HEK293 (cell line): Measurements from ENCODE around the gene ASXL1.

Experiments
- CTCF ChIA-PET: fragments of 350-600 bp; formaldehyde crosslinking; extraction: SDS; loops from one replicate; lab custom pipeline; 2021; ENCODE audit warnings: antibody characterized with exemption; lab: Yijun Ruan, JAX
- POLR2A ChIA-PET: fragments of 300-600 bp; formaldehyde crosslinking; extraction: SDS; loops from one replicate; lab custom pipeline; 2020; ENCODE audit warnings: antibody characterized with exemption, inconsistent platforms; lab: Yijun Ruan, JAX
- H3K27ac ChIP-seq: fragments of 200-500 bp; sonication (Bioruptor generic); 2 replicates; pipeline ENCODE4 v1.5.1; 2014; ENCODE audit warnings: low read depth, low read length, control low read depth, inconsistent platforms; ENCODE audit errors: extremely low read depth
- H3K36me3 ChIP-seq, 2 experiments: fragments of 200-500 bp in 1 of 2; sonication (Bioruptor generic) in 1 of 2; 1 replicate in 1 of 2; 2 replicates in 1 of 2; pipeline ENCODE4 v1.5.1; 2014 to 2017; ENCODE audit warnings: inconsistent platforms in 2 of 2, low read length in 2 of 2; ENCODE audit not compliant: control insufficient read depth in 2 of 2, insufficient read depth in 1 of 2
- H3K4me1 ChIP-seq: fragments of 200-500 bp; sonication (Bioruptor generic); 2 replicates; pipeline ENCODE4 v1.5.1; 2014; ENCODE audit warnings: mild to moderate bottlenecking, low read length, inconsistent platforms; ENCODE audit not compliant: control insufficient read depth, insufficient read depth
- H3K4me3 ChIP-seq: 2 replicates; pipeline ENCODE4 v1.5.1; 2011; ENCODE audit warnings: low read depth, mild to moderate bottlenecking, control low read depth, low read length, moderate library complexity
- H3K9me3 ChIP-seq: fragments of 200-500 bp; sonication (Bioruptor generic); 2 replicates; pipeline ENCODE4 v1.5.1; 2014; ENCODE audit warnings: low read depth, low read length, inconsistent platforms; ENCODE audit not compliant: control insufficient read depth, insufficient read depth
- GLI2 ChIP-seq: fragments of 450-650 bp; formaldehyde crosslinking; IDR thresholded peaks from 2 replicates; pipeline ENCODE4; 2017; ENCODE audit warnings: missing biosample characterization, missing genetic modification characterization, low read depth, borderline replicate concordance
- HOXD13 ChIP-seq: sonication (generic); formaldehyde crosslinking; IDR thresholded peaks from 2 replicates; pipeline ENCODE4 v1.8.0; 2022; ENCODE audit warnings: missing genetic modification reagents, borderline replicate concordance
- KLF1 ChIP-seq: fragments of 450-650 bp; formaldehyde crosslinking; IDR thresholded peaks from 2 replicates; pipeline ENCODE4 v1.5.1; 2016; ENCODE audit warnings: missing biosample characterization, missing genetic modification characterization
- REPIN1 ChIP-seq: fragments of 450-650 bp; formaldehyde crosslinking; IDR thresholded peaks from 2 replicates; pipeline ENCODE4 v1.5.1; 2017; ENCODE audit warnings: missing biosample characterization, missing genetic modification characterization, low read depth
- SCRT2 ChIP-seq: fragments of 450-650 bp; formaldehyde crosslinking; IDR thresholded peaks from 2 replicates; pipeline ENCODE4 v1.5.1; 2016; ENCODE audit warnings: missing biosample characterization, missing genetic modification characterization
- SETDB1 ChIP-seq: IDR thresholded peaks from one replicate; pipeline ENCODE4 v1.6.1; 2017; ENCODE audit warnings: mild to moderate bottlenecking, low read length, moderate library complexity, mixed read lengths; ENCODE audit not compliant: insufficient read length
- ZBTB21 ChIP-seq: fragments of 450-650 bp; formaldehyde crosslinking; IDR thresholded peaks from 2 replicates; pipeline ENCODE4 v1.5.1; 2017; ENCODE audit warnings: missing biosample characterization, missing genetic modification characterization
- ZBTB7A ChIP-seq: fragments of 450-650 bp; formaldehyde crosslinking; IDR thresholded peaks from 2 replicates; pipeline ENCODE4 v1.5.1; 2016; ENCODE audit warnings: low read depth, missing biosample characterization, missing genetic modification characterization
- ZFP3 ChIP-seq: fragments of 450-650 bp; formaldehyde crosslinking; IDR thresholded peaks from 2 replicates; pipeline ENCODE4 v1.5.1; 2016; ENCODE audit warnings: low read depth, missing biosample characterization, missing genetic modification characterization
- ZFP41 ChIP-seq: fragments of 450-650 bp; formaldehyde crosslinking; IDR thresholded peaks from 2 replicates; pipeline ENCODE4 v1.5.1; 2016; ENCODE audit warnings: missing biosample characterization, missing genetic modification characterization, borderline replicate concordance
- ZNF138 ChIP-seq: fragments of 450-650 bp; formaldehyde crosslinking; IDR thresholded peaks from 2 replicates; pipeline ENCODE4 v1.5.1; 2016; ENCODE audit warnings: missing biosample characterization, missing genetic modification characterization, borderline replicate concordance
- ZNF155 ChIP-seq: fragments of 450-650 bp; formaldehyde crosslinking; IDR thresholded peaks from 2 replicates; pipeline ENCODE4 v1.5.1; 2016; ENCODE audit warnings: missing biosample characterization, missing genetic modification characterization
- ZNF18 ChIP-seq: fragments of 450-650 bp; formaldehyde crosslinking; IDR thresholded peaks from 2 replicates; pipeline ENCODE4 v1.5.1; 2016; ENCODE audit warnings: missing biosample characterization, missing genetic modification characterization
- ZNF354C ChIP-seq: fragments of 450-650 bp; formaldehyde crosslinking; IDR thresholded peaks from 2 replicates; pipeline ENCODE4 v1.5.1; 2016; ENCODE audit warnings: missing biosample characterization, missing genetic modification characterization, low read depth, borderline replicate concordance
- ZNF362 ChIP-seq: fragments of 450-650 bp; formaldehyde crosslinking; IDR thresholded peaks from 2 replicates; pipeline ENCODE4 v1.5.1; 2016; ENCODE audit warnings: missing biosample characterization, missing genetic modification characterization
- ZNF391 ChIP-seq: fragments of 450-650 bp; formaldehyde crosslinking; IDR thresholded peaks from 2 replicates; pipeline ENCODE4 v1.5.1; 2016; ENCODE audit warnings: low read depth, missing biosample characterization, missing genetic modification characterization, borderline replicate concordance
- ZNF426 ChIP-seq: fragments of 450-650 bp; formaldehyde crosslinking; IDR thresholded peaks from 2 replicates; pipeline ENCODE4 v1.5.1; 2017; ENCODE audit warnings: missing biosample characterization, missing genetic modification characterization, mild to moderate bottlenecking, inconsistent platforms, moderate library complexity
- ZNF449 ChIP-seq: fragments of 450-650 bp; formaldehyde crosslinking; IDR thresholded peaks from 2 replicates; pipeline ENCODE4 v1.5.1; 2017; ENCODE audit warnings: missing biosample characterization, mild to moderate bottlenecking, missing genetic modification characterization, moderate library complexity
- ZNF48 ChIP-seq: fragments of 450-650 bp; formaldehyde crosslinking; IDR thresholded peaks from 2 replicates; pipeline ENCODE4 v1.5.1; 2016; ENCODE audit warnings: missing biosample characterization, missing genetic modification characterization
- ZNF561 ChIP-seq: fragments of 450-650 bp; IDR thresholded peaks from 2 replicates; pipeline ENCODE4 v1.5.1; 2018; ENCODE audit warnings: missing biosample characterization, missing genetic modification characterization, borderline replicate concordance
- ZNF629 ChIP-seq: fragments of 450-650 bp; formaldehyde crosslinking; IDR thresholded peaks from 2 replicates; pipeline ENCODE4 v1.5.1; 2017; ENCODE audit warnings: missing biosample characterization, missing genetic modification characterization
- ZNF654 ChIP-seq: fragments of 450-650 bp; formaldehyde crosslinking; IDR thresholded peaks from 2 replicates; pipeline ENCODE4 v1.5.1; 2016; ENCODE audit warnings: low read depth, missing biosample characterization, missing genetic modification characterization
- ZNF670 ChIP-seq: fragments of 450-650 bp; formaldehyde crosslinking; IDR thresholded peaks from 2 replicates; pipeline ENCODE4 v1.5.1; 2016; ENCODE audit warnings: missing biosample characterization, missing genetic modification characterization, low read depth
- ZNF704 ChIP-seq: fragments of 450-650 bp; formaldehyde crosslinking; IDR thresholded peaks from 2 replicates; pipeline ENCODE4 v1.5.1; 2016; ENCODE audit warnings: missing biosample characterization, missing genetic modification characterization
- ZNF837 ChIP-seq: fragments of 450-650 bp; formaldehyde crosslinking; IDR thresholded peaks from 2 replicates; pipeline ENCODE4 v1.5.1; 2016; ENCODE audit warnings: missing biosample characterization, missing genetic modification characterization
- TF ChIP-seq, protein P1 (sequence below): fragments of 450-650 bp; formaldehyde crosslinking; IDR thresholded peaks from 2 replicates; pipeline ENCODE4 v1.5.1; 2016; ENCODE audit warnings: missing biosample characterization, missing genetic modification characterization
- TF ChIP-seq, protein P2 (sequence below): fragments of 450-650 bp; formaldehyde crosslinking; optimal IDR thresholded peaks from 2 replicates; pipeline ENCODE3; 2016; ENCODE audit warnings: missing biosample characterization, mild to moderate bottlenecking, missing genetic modification characterization

ASXL1 gene

DNA sequence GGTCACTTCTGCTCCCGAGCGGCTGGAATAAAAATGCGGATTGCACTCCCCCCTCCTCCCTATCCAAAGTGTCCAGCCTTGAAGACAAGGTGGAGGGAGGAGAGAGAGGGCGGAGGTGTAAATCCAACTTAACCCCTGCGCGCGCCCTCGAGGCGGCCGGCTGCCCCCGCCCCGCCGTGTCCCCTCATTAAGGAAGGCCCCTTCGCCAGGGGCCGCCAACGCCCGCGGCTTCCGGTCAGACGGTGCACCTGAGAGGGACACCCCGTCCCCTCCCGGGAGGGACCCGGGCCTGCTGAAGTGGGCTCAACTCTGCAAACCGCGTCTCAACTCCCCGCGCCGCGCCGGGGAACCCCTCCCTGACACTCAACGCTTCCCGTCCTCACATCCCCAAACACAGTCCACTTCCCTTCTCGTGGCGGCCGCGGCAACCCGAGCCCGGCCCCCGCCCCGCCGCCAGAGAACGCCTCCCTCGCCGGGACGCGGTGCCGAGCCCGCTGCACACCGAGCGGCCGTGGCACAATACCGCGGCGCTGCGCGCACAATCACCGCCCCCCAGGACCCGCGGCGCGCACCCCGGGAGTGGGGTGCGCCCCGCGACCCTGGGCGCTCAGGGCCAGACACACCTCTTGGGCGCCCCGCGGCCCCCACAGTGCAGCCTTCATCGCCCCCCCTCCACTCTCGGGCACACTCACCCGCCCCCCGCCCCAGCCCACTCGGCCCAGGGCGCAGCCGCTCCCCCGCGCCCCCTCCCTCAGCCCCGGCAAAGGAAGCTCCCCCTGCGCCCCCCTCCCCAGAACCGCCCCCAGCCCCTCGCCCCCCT lies 124.5 kb downstream of the ASXL1 start (continued):
- TF ChIP-seq ZBTB21 (tag by site-specific recombination) = no peak
- no peak for TF ChIP-seq HOXD13 (CRISPR knock-in tag)
- TF ChIP-seq ZNF670 = no peak
- TF ChIP-seq GLI2 (tag by site-specific recombination) = no peak
- TF ChIP-seq ZNF704 (tag by site-specific recombination) = no peak
- TF ChIP-seq ZNF155 (tag by site-specific recombination) = no peak
- no peak for TF ChIP-seq ZNF48 (tag by site-specific recombination)
- no peak for TF ChIP-seq ZFP41 (tag by site-specific recombination)
- TF ChIP-seq ZBTB7A (tag by site-specific recombination) = no peak
- TF ChIP-seq, protein P1, sequence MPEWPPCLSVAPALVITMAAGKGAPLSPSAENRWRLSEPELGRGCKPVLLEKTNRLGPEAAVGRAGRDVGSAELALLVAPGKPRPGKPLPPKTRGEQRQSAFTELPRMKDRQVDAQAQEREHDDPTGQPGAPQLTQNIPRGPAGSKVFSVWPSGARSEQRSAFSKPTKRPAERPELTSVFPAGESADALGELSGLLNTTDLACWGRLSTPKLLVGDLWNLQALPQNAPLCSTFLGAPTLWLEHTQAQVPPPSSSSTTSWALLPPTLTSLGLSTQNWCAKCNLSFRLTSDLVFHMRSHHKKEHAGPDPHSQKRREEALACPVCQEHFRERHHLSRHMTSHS (tag by site-specific recombination) = no peak
- TF ChIP-seq REPIN1 = no peak
- no peak for TF ChIP-seq ZNF18 (tag by site-specific recombination)
- peak; percentile 40; the same call in 1 of the 2 replicates for TF ChIP-seq KLF1

DNA sequence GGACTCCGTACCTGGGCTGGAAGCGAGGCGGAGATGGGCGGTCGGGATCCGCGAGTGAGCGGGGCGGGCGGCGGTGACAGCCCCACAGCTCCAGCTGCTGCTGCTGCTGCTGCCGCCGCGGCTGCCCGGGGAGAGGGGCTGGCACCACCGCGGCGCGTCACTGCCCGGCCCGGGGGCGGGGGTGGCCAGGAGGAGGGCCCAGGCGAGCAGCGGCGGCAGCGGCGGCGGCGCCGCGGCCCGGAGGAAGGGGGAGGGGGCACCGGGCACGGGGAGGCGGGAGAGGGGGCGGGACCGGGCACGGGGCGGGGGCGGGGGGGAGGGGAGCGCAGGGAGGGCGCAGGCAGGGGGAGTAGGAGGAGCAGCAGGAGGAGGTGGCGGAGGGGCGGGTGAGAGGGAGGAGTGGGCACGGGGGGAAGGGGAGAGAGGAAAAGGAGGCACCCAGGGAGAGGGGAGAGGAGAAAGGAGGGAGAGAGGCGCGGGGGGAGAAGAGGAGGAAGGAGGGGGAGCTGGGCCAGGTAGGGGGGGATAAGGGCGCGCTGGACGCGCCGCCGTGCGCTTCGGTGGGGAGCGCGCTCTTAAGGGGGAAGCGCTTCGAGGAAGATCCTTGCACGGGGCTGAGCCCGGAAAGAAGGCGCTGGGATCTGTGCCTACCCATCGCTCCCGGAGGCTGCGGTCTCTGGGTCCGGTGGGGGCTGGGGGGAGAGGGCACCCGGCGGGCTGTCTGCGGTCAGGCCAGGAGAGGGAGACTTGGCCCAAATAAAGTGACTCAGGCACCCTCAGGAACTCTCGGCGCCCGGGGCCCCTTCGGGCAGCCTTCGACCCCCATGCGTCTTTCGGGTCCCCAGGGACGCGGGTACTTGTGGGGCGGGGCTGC lies 125.5 kb downstream of the ASXL1 start:
- ChIA-PET CTCF (interaction anchor here (0.6 to 1.0 kb wide), 3 partner anchors 16 to 39 kb away, joined by 3 to 4 read pairs (median 3); no protein-coding TSS in a partner anchor), POLR2A (interaction anchor here (0.6 to 2.1 kb wide), 3 partner anchors 39 to 182 kb away, joined by 3 to 11 read pairs (median 4); partner anchors contain the start of gene ASXL1)
- Histone ChIP-seq H3K36me3 (no peaks in the 10 kb centered on the region), H3K4me1 (peaks cover 4% of the 10 kb centered on the region; the same call in 1 of the 2 replicates), H3K27ac (peak overlapping the region; percentile 82; the same call in 1 of the 2 replicates), H3K9me3 (no peaks in the 10 kb centered on the region), H3K4me3 (peak overlapping the region; percentile 72)
- TF ChIP-seq ZNF561 (tag by site-specific recombination) (0 out of 2 replicates have a peak, but pooled peaks have one; percentile 55), ZNF138 (tag by site-specific recombination) (no peak), ZNF426 (tag by site-specific recombination) (no peak), ZNF354C (no peak), ZFP3 (tag by site-specific recombination) (no peak), SETDB1 (no peak), SCRT2 (tag by site-specific recombination) (no peak), ZNF654 (tag by site-specific recombination) (no peak), ZNF837 (tag by site-specific recombination) (no peak), ZNF629 (tag by site-specific recombination) (peak; percentile 35; the same call in 1 of the 2 replicates), ZNF391 (tag by site-specific recombination) (0 out of 2 replicates have a peak, but pooled peaks have one; percentile 32), ZNF449 (tag by site-specific recombination) (0 out of 2 replicates have a peak, but pooled peaks have one; percentile 12), ZNF362 (no peak)
- TF ChIP-seq, protein P2, sequence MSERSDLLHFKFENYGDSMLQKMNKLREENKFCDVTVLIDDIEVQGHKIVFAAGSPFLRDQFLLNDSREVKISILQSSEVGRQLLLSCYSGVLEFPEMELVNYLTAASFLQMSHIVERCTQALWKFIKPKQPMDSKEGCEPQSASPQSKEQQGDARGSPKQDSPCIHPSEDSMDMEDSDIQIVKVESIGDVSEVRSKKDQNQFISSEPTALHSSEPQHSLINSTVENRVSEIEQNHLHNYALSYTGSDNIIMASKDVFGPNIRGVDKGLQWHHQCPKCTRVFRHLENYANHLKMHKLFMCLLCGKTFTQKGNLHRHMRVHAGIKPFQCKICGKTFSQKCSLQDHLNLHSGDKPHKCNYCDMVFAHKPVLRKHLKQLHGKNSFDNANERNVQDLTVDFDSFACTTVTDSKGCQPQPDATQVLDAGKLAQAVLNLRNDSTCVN (tag by site-specific recombination) = peak; percentile 84
